Testis (tissue), 2 donors: ENCODE results near the gene PRDM2.

Experiments
- POLR2A ChIP-seq: fragments of 450-650 bp; IDR thresholded peaks from one replicate; pipeline ENCODE4 v1.6.1; 2017; ENCODE audit warnings: antibody characterized with exemption, mild to moderate bottlenecking, moderate library complexity
- TF ChIP-seq, protein P1 (sequence below), 3 experiments: fragments of 450-650 bp in 2 of 3; fragments of 200-600 bp in 1 of 3; sonication (generic) in 1 of 3; IDR thresholded peaks; one replicate each; pipeline ENCODE4 v1.5.1; 2016 to 2019; ENCODE audit warnings: antibody characterized with exemption in 3 of 3, mild to moderate bottlenecking in 2 of 3, moderate library complexity in 1 of 3

- TF ChIP-seq, protein P1, sequence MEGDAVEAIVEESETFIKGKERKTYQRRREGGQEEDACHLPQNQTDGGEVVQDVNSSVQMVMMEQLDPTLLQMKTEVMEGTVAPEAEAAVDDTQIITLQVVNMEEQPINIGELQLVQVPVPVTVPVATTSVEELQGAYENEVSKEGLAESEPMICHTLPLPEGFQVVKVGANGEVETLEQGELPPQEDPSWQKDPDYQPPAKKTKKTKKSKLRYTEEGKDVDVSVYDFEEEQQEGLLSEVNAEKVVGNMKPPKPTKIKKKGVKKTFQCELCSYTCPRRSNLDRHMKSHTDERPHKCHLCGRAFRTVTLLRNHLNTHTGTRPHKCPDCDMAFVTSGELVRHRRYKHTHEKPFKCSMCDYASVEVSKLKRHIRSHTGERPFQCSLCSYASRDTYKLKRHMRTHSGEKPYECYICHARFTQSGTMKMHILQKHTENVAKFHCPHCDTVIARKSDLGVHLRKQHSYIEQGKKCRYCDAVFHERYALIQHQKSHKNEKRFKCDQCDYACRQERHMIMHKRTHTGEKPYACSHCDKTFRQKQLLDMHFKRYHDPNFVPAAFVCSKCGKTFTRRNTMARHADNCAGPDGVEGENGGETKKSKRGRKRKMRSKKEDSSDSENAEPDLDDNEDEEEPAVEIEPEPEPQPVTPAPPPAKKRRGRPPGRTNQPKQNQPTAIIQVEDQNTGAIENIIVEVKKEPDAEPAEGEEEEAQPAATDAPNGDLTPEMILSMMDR (IDR thresholded peaks at IDR 0.05) = no peak
- no peak for TF ChIP-seq POLR2A
Observed at GRCh38 chr1:13770743-13771142, 70.8 kb downstream of the PRDM2 start.
